Measurements from ENCODE around the gene TTC28.

GRCh38 chr22:28046100-28046499, 633.5 kb downstream of the TTC28 start:
- TF ChIP-seq, protein P1, sequence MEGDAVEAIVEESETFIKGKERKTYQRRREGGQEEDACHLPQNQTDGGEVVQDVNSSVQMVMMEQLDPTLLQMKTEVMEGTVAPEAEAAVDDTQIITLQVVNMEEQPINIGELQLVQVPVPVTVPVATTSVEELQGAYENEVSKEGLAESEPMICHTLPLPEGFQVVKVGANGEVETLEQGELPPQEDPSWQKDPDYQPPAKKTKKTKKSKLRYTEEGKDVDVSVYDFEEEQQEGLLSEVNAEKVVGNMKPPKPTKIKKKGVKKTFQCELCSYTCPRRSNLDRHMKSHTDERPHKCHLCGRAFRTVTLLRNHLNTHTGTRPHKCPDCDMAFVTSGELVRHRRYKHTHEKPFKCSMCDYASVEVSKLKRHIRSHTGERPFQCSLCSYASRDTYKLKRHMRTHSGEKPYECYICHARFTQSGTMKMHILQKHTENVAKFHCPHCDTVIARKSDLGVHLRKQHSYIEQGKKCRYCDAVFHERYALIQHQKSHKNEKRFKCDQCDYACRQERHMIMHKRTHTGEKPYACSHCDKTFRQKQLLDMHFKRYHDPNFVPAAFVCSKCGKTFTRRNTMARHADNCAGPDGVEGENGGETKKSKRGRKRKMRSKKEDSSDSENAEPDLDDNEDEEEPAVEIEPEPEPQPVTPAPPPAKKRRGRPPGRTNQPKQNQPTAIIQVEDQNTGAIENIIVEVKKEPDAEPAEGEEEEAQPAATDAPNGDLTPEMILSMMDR (IDR thresholded peaks at IDR 0.05; ENCODE audit: low read depth, low read length): no peak
- TF ChIP-seq POLR2A (IDR thresholded peaks at IDR 0.05; ENCODE audit: extremely low read depth, insufficient read length): no peak
- no peak for TF ChIP-seq MYC (IDR thresholded peaks at IDR 0.05; ENCODE audit: low read depth, low read length)
- TF ChIP-seq, protein P2, sequence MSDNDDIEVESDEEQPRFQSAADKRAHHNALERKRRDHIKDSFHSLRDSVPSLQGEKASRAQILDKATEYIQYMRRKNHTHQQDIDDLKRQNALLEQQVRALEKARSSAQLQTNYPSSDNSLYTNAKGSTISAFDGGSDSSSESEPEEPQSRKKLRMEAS (IDR thresholded peaks at IDR 0.05; ENCODE audit: low read depth, low read length): no peak

Data from NB4 (cell line).